GM23338 (cell line): ENCODE measurements around the gene IFITM10. TPM values are rescaled to one million over a fixed set of nuclear protein-coding genes. Genes with fewer than 3 reads are reported as not detected.

Source experiments
- ATAC-seq: fragments of 200-7000 bp; cut with Tn5 transposase; 3 replicates; pipeline ENCODE4 v1.9.1; 2020
- DNase-seq: peaks from one replicate; pipeline ENCODE4 v3.0.0-alpha.2; 2015; ENCODE audit warnings: low spot score
- H2AFZ ChIP-seq: fragments of 200-600 bp; sonication (generic); 2 replicates; pipeline ENCODE4 v1.8.0; 2016; ENCODE audit warnings: antibody characterized with exemption, mild to moderate bottlenecking, moderate library complexity
- H3F3A ChIP-seq: fragments of 200-600 bp; sonication (generic); replicated peaks from 2 replicates; pipeline ENCODE4 v1.8.0; 2017; ENCODE audit warnings: antibody characterized with exemption, mixed run types, low read depth
- H3K27ac ChIP-seq: fragments of 200-600 bp; sonication (generic); 2 replicates; pipeline ENCODE4 v1.6.1; 2016; ENCODE audit warnings: low read depth
- H3K27me3 ChIP-seq: fragments of 200-600 bp; sonication (generic); 2 replicates; pipeline ENCODE4 v1.8.0; 2016; ENCODE audit warnings: mild to moderate bottlenecking, mixed run types, moderate library complexity; ENCODE audit not compliant: insufficient read depth
- H3K36me3 ChIP-seq: fragments of 200-600 bp; sonication (generic); 2 replicates; pipeline ENCODE4 v1.8.0; 2016; ENCODE audit warnings: mild to moderate bottlenecking; ENCODE audit not compliant: insufficient read depth
- H3K4me1 ChIP-seq: fragments of 200-600 bp; sonication (generic); 2 replicates; pipeline ENCODE4 v1.8.0; 2016; ENCODE audit warnings: mild to moderate bottlenecking, moderate library complexity; ENCODE audit not compliant: insufficient read depth
- H3K4me2 ChIP-seq: fragments of 200-600 bp; sonication (generic); 2 replicates; pipeline ENCODE4 v1.7.1; 2017; ENCODE audit warnings: mixed run types
- H3K4me3 ChIP-seq: fragments of 200-600 bp; sonication (generic); 2 replicates; pipeline ENCODE4 v1.6.1; 2016; ENCODE audit warnings: mixed run types
- H3K79me2 ChIP-seq: fragments of 200-600 bp; sonication (generic); replicated peaks from 2 replicates; pipeline ENCODE4 v1.8.0; 2017; ENCODE audit warnings: mild to moderate bottlenecking; ENCODE audit not compliant: insufficient read depth
- H3K9me2 ChIP-seq: fragments of 200-600 bp; sonication (generic); 2 replicates; pipeline ENCODE4 v1.8.0; 2017; ENCODE audit not compliant: insufficient read depth
- H4K20me1 ChIP-seq: fragments of 200-600 bp; sonication (generic); replicated peaks from 2 replicates; pipeline ENCODE4 v1.8.0; 2017; ENCODE audit warnings: mild to moderate bottlenecking; ENCODE audit not compliant: insufficient read depth
- H3K27ac Mint-ChIP-seq: 2 replicates; pipeline ENCODE4 v1.8.0; 2020; ENCODE audit warnings: inconsistent platforms, mild to moderate bottlenecking, moderate library complexity, mixed read lengths
- H3K27me3 Mint-ChIP-seq: 3 replicates; pipeline ENCODE4 v1.8.0; 2022; ENCODE audit warnings: low read depth, mild to moderate bottlenecking, moderate library complexity, mixed read lengths, inconsistent platforms; ENCODE audit not compliant: insufficient read depth, poor library complexity
- H3K36me3 Mint-ChIP-seq: 3 replicates; pipeline ENCODE4 v1.8.0; 2021; ENCODE audit warnings: low read depth, mild to moderate bottlenecking, inconsistent platforms, moderate library complexity, mixed read lengths
- H3K4me1 Mint-ChIP-seq: 3 replicates; pipeline ENCODE4 v1.8.0; 2020; ENCODE audit warnings: mild to moderate bottlenecking, inconsistent platforms, mixed read lengths
- H3K4me3 Mint-ChIP-seq: 3 replicates; pipeline ENCODE4 v1.8.0; 2021; ENCODE audit warnings: moderate library complexity, mild to moderate bottlenecking, inconsistent platforms, mixed read lengths
- H3K9me3 Mint-ChIP-seq: 3 replicates; pipeline ENCODE4 v1.8.0; 2020; ENCODE audit warnings: moderate library complexity, mild to moderate bottlenecking, inconsistent platforms, mixed read lengths
- EZH2 ChIP-seq: fragments of 200-600 bp; sonication (generic); IDR thresholded peaks from one replicate; pipeline ENCODE4 v1.8.0; 2017; ENCODE audit warnings: antibody characterized with exemption, mild to moderate bottlenecking, low read depth; ENCODE audit not compliant: unreplicated experiment
- EZH2phosphoT487 ChIP-seq: fragments of 200-600 bp; sonication (generic); IDR thresholded peaks from one replicate; pipeline ENCODE4 v1.8.1; 2018; ENCODE audit warnings: antibody characterized with exemption; ENCODE audit not compliant: unreplicated experiment
- JUNB ChIP-seq: IDR thresholded peaks from one replicate; pipeline ENCODE4 v1.6.1; 2016; ENCODE audit warnings: antibody characterized with exemption; ENCODE audit not compliant: unreplicated experiment
- NANOG ChIP-seq: IDR thresholded peaks from 2 replicates; pipeline ENCODE4 v1.6.1; 2016; ENCODE audit warnings: antibody characterized with exemption, borderline replicate concordance
- REST ChIP-seq: IDR thresholded peaks from one replicate; pipeline ENCODE4 v1.6.1; 2018; ENCODE audit warnings: antibody characterized with exemption; ENCODE audit not compliant: unreplicated experiment
- STAT1 ChIP-seq: IDR thresholded peaks from one replicate; pipeline ENCODE4 v1.6.1; 2016; ENCODE audit warnings: antibody characterized with exemption; ENCODE audit not compliant: unreplicated experiment
- ZNF114 ChIP-seq: fragments of 250-450 bp; sonication (Bioruptor Pico); IDR thresholded peaks from 2 replicates; pipeline ENCODE4 v1.5.0; 2020; ENCODE audit warnings: mild to moderate bottlenecking, moderate library complexity
- ZNF331 ChIP-seq: fragments of 250-450 bp; sonication (Bioruptor Pico); IDR thresholded peaks from 2 replicates; pipeline ENCODE4 v1.5.0; 2020; ENCODE audit warnings: low read depth, mild to moderate bottlenecking, moderate library complexity
- ZNF462 ChIP-seq: fragments of 250-450 bp; sonication (Bioruptor Pico); IDR thresholded peaks from 2 replicates; pipeline ENCODE4 v1.5.0; 2020; ENCODE audit warnings: mild to moderate bottlenecking, moderate library complexity
- polyA plus RNA-seq: library from polyadenylated mRNA; unstranded; fragments of >200 nt; fragmentation: Nextera tagmentation; extraction: Ambion mirVana; gene quantifications from 2 replicates; pipeline ENCODE4 v1.2.1, GENCODE V29; 2016
- total RNA-seq: library from RNA; depleted of rRNA; stranded (reverse); fragments of >200 nt; shearing (Covaris generic); gene quantifications from 2 replicates; pipeline ENCODE4 v1.2.3, GENCODE V29; 2014
- TF ChIP-seq, protein P1 (sequence below): IDR thresholded peaks from 2 replicates; pipeline ENCODE4 v1.6.1; 2016; ENCODE audit warnings: antibody characterized with exemption

The IFITM10 gene
- total and polyA plus RNA-seq, 2 experiments from 2014 or later, result 0.06 TPM; not detected in 1

DNA sequence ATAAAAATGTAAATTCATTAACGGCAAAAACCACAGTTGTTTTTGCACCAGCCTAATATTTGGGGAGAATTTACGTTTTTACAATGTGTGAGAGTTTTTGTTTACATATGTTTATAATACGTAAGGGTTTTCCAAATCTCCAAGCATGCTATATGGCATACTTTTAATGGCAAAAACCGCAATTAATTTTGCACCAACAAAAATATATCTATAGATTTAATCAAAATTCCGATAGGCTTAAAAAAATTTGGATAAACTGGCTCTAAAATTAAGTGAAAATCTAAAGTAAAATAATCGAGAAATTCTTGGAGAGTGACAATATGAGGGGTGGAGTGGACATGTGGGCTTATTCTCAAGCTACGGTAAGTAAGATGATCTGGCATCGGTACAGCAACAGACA is 30.6 kb downstream of the IFITM10 start:
- no peaks in the 10 kb centered on the region for H3K4me1 Mint-ChIP-seq
- no peak overlapping the region for H3K4me3 Mint-ChIP-seq
- peaks cover 3% of the 10 kb centered on the region for H3K27me3 Mint-ChIP-seq
- Histone ChIP-seq H3K79me2 (no peaks in the 10 kb centered on the region), H2AFZ (no peak overlapping the region), H4K20me1 (peaks cover 3% of the 10 kb centered on the region; the same call in 1 of the 2 replicates), H3F3A (no peaks in the 10 kb centered on the region), H3K4me3 (no peak overlapping the region), H3K9me2 (no peaks in the 10 kb centered on the region), H3K27me3 (no peaks in the 10 kb centered on the region), H3K36me3 (no peaks in the 10 kb centered on the region), H3K4me2 (no peak overlapping the region), H3K4me1 (no peaks in the 10 kb centered on the region), H3K27ac (no peak overlapping the region)
- no peak overlapping the region for H3K27ac Mint-ChIP-seq
- no peaks in the 10 kb centered on the region for H3K36me3 Mint-ChIP-seq
- H3K9me3 Mint-ChIP-seq, result peaks cover 11% of the 10 kb centered on the region; the same call in 2 of the 3 replicates
- TF ChIP-seq STAT1 (no peak), EZH2phosphoT487 (no peak), JUNB (no peak), ZNF331 (CRISPR knock-in tag) (no peak), ZNF114 (CRISPR knock-in tag) (no peak), EZH2 (no peak), NANOG (no peak), ZNF462 (CRISPR knock-in tag) (no peak), REST (no peak)
- TF ChIP-seq, protein P1, sequence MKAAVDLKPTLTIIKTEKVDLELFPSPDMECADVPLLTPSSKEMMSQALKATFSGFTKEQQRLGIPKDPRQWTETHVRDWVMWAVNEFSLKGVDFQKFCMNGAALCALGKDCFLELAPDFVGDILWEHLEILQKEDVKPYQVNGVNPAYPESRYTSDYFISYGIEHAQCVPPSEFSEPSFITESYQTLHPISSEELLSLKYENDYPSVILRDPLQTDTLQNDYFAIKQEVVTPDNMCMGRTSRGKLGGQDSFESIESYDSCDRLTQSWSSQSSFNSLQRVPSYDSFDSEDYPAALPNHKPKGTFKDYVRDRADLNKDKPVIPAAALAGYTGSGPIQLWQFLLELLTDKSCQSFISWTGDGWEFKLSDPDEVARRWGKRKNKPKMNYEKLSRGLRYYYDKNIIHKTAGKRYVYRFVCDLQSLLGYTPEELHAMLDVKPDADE, result no peak
- no peak for DNase-seq
- no peak for ATAC-seq
